BLaER1 (cell line): ENCODE results near the gene BPIFA2.

ENCODE experiments used
- H3K27ac ChIP-seq: shearing (Covaris generic); formaldehyde crosslinking; 2 replicates; pipeline ENCODE4 v1.8.1; 2022
- H3K27me3 ChIP-seq: shearing (Covaris generic); formaldehyde crosslinking; 2 replicates; pipeline ENCODE4 v1.8.1; 2022
- H3K36me3 ChIP-seq: shearing (Covaris generic); formaldehyde crosslinking; 2 replicates; pipeline ENCODE4 v1.8.1; 2022
- H3K4me1 ChIP-seq: shearing (Covaris generic); formaldehyde crosslinking; 2 replicates; pipeline ENCODE4 v1.8.1; 2022
- H3K4me2 ChIP-seq: shearing (Covaris generic); formaldehyde crosslinking; 2 replicates; pipeline ENCODE4 v1.8.1; 2022
- H3K4me3 ChIP-seq: shearing (Covaris generic); formaldehyde crosslinking; 2 replicates; pipeline ENCODE4 v1.8.1; 2022
- H3K9ac ChIP-seq: shearing (Covaris generic); formaldehyde crosslinking; 2 replicates; pipeline ENCODE4 v1.8.1; 2022
- H3K9me3 ChIP-seq: shearing (Covaris generic); formaldehyde crosslinking; 2 replicates; pipeline ENCODE4 v1.8.1; 2022
- H4K20me1 ChIP-seq: shearing (Covaris generic); formaldehyde crosslinking; 2 replicates; pipeline ENCODE4 v1.8.1; 2022
- Cebpa-rat ChIP-seq: shearing (Covaris generic); IDR thresholded peaks from 2 replicates; pipeline ENCODE4 v1.8.1; 2022

The BPIFA2 gene

DNA sequence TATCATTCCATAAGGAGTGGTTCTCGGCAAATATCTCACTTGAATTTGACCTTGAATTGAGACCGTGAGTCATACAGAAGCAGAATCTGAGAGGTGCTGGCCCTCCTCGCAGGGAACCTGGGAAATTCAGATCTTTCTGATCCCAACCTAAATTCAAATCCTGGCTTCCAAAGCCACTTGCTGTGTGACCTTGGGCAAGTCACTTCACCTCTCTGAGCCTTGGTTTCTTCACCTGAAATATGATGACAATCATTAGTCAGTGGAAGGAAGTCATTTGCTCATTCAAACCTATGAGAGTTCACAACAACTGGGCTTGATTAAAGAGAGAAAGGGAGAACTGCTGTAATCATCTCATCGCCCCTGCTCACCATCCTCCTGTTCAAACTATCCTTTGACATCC lies 56.4 kb downstream of the BPIFA2 start:
- H3K27me3 ChIP-seq, result no peaks in the 10 kb centered on the region
- peaks cover 7% of the 10 kb centered on the region for H3K4me1 ChIP-seq
- no peak overlapping the region for H3K4me3 ChIP-seq
- H3K27ac ChIP-seq, result no peak overlapping the region
- H4K20me1 ChIP-seq, result no peaks in the 10 kb centered on the region
- H3K9me3 ChIP-seq, result no peaks in the 10 kb centered on the region
- no peak overlapping the region for H3K9ac ChIP-seq
- no peak for TF ChIP-seq Cebpa-rat
- H3K4me2 ChIP-seq, result no peak overlapping the region
- H3K36me3 ChIP-seq, result no peaks in the 10 kb centered on the region

DNA sequence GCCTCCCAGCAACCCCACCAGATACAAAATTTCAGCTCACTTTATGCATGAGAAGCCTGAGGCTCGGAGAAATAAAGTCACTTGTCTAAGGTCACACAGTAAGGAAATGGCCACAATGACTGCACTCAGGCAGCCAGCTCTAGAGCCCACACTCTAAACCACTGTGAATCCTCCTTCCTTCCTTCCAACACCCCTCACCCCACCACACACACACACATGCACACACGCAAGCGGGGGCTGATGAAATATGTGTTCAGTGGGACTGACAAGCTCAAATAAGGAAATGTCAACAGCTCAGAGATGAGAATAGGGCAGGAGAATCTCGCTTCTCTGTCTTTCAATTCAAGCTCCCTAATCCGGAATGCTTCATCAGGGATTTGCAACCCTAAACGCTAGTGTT lies 61.9 kb downstream of the BPIFA2 start:
- Histone ChIP-seq H3K27ac (peak overlapping the region; percentile 73), H3K9ac (peak overlapping the region; percentile 60; the same call in 1 of the 2 replicates), H3K36me3 (no peaks in the 10 kb centered on the region), H3K4me3 (peak overlapping the region; percentile 17; the same call in 1 of the 2 replicates), H3K9me3 (no peaks in the 10 kb centered on the region), H3K4me1 (peaks cover 46% of the 10 kb centered on the region), H4K20me1 (no peaks in the 10 kb centered on the region), H3K27me3 (no peaks in the 10 kb centered on the region), H3K4me2 (peak overlapping the region; percentile 82)
- TF ChIP-seq Cebpa-rat, result peak; percentile 21; the same call in 1 of the 2 replicates
